Endodermal cell (in vitro differentiated cells): Measurements from ENCODE around the gene TRIM2. TPM values are rescaled to one million over a fixed set of nuclear protein-coding genes. Genes with fewer than 3 reads are reported as not detected.

ENCODE experiments used
- DNase-seq: peaks from one replicate; pipeline ENCODE4 v3.0.0-alpha.2; 2017
- H3K27ac ChIP-seq: 2 replicates; pipeline ENCODE4 v1.5.1; 2013; ENCODE audit warnings: mild to moderate bottlenecking, low read depth, low read length, moderate library complexity
- H3K27me3 ChIP-seq: 2 replicates; pipeline ENCODE4 v1.6.1; 2013; ENCODE audit warnings: mild to moderate bottlenecking, low read length, moderate library complexity; ENCODE audit not compliant: insufficient read depth, control insufficient read depth, poor library complexity, severe bottlenecking
- H3K36me3 ChIP-seq: 2 replicates; pipeline ENCODE4 v1.7.0; 2013; ENCODE audit warnings: mild to moderate bottlenecking, low read length, moderate library complexity; ENCODE audit not compliant: control insufficient read depth, insufficient read depth
- H3K4me1 ChIP-seq: one replicate; pipeline ENCODE4 v1.7.0; 2013; ENCODE audit warnings: low read length; ENCODE audit not compliant: control insufficient read depth, insufficient read depth
- H3K4me3 ChIP-seq: 2 replicates; pipeline ENCODE4 v1.5.1; 2013; ENCODE audit warnings: mild to moderate bottlenecking, low read length, moderate library complexity
- H3K9ac ChIP-seq: 2 replicates; pipeline ENCODE4 v1.6.1; 2013; ENCODE audit warnings: mild to moderate bottlenecking, low read length, moderate library complexity; ENCODE audit not compliant: poor library complexity, severe bottlenecking; ENCODE audit errors: extremely low read depth
- H3K9me3 ChIP-seq: 2 replicates; pipeline ENCODE4 v1.6.1; 2013; ENCODE audit warnings: mild to moderate bottlenecking, low read length, moderate library complexity; ENCODE audit not compliant: control insufficient read depth
- H3K27ac Mint-ChIP-seq: 2 replicates; pipeline ENCODE4 v1.8.0; 2020; ENCODE audit warnings: mixed read lengths
- H3K27me3 Mint-ChIP-seq: 2 replicates; pipeline ENCODE4 v1.8.0; 2021; ENCODE audit warnings: mild to moderate bottlenecking, mixed read lengths; ENCODE audit not compliant: insufficient read depth
- H3K36me3 Mint-ChIP-seq: 2 replicates; pipeline ENCODE4 v1.8.0; 2020; ENCODE audit warnings: low read depth, mixed read lengths
- H3K4me1 Mint-ChIP-seq: 2 replicates; pipeline ENCODE4 v1.8.0; 2020; ENCODE audit warnings: mixed read lengths
- H3K4me3 Mint-ChIP-seq: 2 replicates; pipeline ENCODE4 v1.8.0; 2020; ENCODE audit warnings: mild to moderate bottlenecking, moderate library complexity, mixed read lengths
- H3K9me3 Mint-ChIP-seq: 2 replicates; pipeline ENCODE4 v1.8.0; 2020; ENCODE audit warnings: mild to moderate bottlenecking, mixed read lengths
- WGBS, 2 experiments: methylation state at CpG; one replicate each; pipeline versions ENCODE4 v1.1.5 to v1.1.7; 2013; ENCODE audit warnings: missing lambda C conversion rate in 2 of 2, mixed read lengths in 1 of 2; ENCODE audit not compliant: insufficient coverage in 1 of 2, insufficient read length in 1 of 2; 5-methylcytosine and 5-hydroxymethylcytosine counted together
- total RNA-seq, 2 donors: library from RNA; stranded (reverse); fragmentation: NEBNext Ultra II Directional in 1 of 2; extraction: Animal tissue kit (Norgen Biotek cat#: 25700) in 1 of 2; gene quantifications; 2 replicates in 1 of 2; 3 replicates in 1 of 2; pipeline ENCODE4 v1.2.1, GENCODE V29; 2021
- TF ChIP-seq, protein P1 (sequence below): fragments of 200-600 bp; sonication (generic); conservative IDR thresholded peaks from 2 replicates; pipeline ENCODE4 v1.5.0; 2021; ENCODE audit warnings: antibody characterized with exemption, mild to moderate bottlenecking

The TRIM2 gene
- total RNA-seq, 2 donors from 2014 or later: 31.8 to 56.1 TPM

DNA sequence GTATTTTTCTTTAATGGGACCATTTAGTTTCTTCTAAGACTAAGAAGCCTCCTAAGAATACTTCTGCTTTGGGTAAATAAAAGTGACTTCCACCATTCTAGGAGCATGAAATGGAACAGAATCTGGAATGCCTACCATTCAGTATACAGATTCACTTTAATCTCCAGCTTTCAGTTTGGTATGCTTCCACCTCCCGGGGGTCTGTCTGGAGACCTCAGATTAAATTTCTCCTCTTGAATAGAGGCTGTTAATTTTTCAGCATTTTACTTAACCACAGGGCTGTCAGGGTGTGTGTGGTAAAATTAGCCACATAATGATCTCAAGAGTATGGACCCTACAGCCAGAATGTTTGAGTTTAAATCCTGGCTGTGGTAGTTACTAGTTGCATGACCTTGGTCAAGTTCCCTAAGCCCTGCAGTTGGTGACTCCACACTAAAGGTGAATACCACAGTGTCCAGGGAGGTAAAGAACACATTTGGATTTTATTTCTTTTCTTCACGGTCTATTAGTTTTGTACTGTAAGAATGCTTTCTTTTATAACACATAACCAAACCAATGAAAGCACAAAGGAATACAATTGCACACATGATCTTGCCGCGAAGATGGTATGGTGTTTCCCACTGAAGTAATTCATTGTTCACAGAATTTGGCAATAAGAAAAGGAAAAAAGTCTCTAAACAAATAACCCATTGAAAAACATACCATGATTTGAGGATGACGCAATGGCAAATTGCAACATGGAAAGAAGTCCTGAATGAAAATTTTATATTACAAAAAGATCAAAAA lies 37.3 kb upstream of the TRIM2 start:
- Mint-ChIP-seq H3K27ac (no peak overlapping the region), H3K36me3 (no peaks in the 10 kb centered on the region), H3K4me1 (no peaks in the 10 kb centered on the region), H3K27me3 (peaks cover 6% of the 10 kb centered on the region), H3K9me3 (peaks cover 8% of the 10 kb centered on the region), H3K4me3 (no peak overlapping the region)
- Histone ChIP-seq H3K27ac (no peak overlapping the region), H3K4me3 (no peak overlapping the region), H3K4me1 (no peaks in the 10 kb centered on the region), H3K36me3 (no peaks in the 10 kb centered on the region), H3K27me3 (no peaks in the 10 kb centered on the region), H3K9ac (no peak overlapping the region), H3K9me3 (peaks cover 9% of the 10 kb centered on the region)
- no peak for DNase-seq
- WGBS, 2 experiments: 79% methylated on average over 5 of the region's 5 CpGs; no CpG with 5 or more reads in 1 of the 2 experiments
- TF ChIP-seq, protein P1, sequence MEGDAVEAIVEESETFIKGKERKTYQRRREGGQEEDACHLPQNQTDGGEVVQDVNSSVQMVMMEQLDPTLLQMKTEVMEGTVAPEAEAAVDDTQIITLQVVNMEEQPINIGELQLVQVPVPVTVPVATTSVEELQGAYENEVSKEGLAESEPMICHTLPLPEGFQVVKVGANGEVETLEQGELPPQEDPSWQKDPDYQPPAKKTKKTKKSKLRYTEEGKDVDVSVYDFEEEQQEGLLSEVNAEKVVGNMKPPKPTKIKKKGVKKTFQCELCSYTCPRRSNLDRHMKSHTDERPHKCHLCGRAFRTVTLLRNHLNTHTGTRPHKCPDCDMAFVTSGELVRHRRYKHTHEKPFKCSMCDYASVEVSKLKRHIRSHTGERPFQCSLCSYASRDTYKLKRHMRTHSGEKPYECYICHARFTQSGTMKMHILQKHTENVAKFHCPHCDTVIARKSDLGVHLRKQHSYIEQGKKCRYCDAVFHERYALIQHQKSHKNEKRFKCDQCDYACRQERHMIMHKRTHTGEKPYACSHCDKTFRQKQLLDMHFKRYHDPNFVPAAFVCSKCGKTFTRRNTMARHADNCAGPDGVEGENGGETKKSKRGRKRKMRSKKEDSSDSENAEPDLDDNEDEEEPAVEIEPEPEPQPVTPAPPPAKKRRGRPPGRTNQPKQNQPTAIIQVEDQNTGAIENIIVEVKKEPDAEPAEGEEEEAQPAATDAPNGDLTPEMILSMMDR: no peak

DNA sequence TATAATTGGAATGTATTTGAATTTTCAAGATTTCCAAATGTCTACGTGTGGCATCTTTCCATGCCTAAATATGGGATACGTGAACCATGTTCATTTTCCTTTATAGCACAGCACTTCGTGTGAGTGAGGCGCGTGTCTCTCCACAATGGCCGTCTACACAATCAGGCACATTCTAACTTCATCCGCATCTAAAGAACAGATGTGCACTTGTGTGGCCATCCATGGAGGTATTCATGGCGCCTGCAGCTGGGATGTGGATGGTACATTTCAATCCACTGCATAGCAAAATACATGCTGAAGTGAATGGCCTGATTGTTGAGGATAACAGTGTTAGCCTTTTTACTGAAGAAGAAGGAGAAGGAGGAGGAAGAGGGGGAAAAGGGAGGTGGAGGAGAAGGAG lies 34.5 kb upstream of the TRIM2 start:
- Histone ChIP-seq H3K4me1 (no peaks in the 10 kb centered on the region), H3K9me3 (peaks cover 5% of the 10 kb centered on the region), H3K27me3 (no peaks in the 10 kb centered on the region), H3K36me3 (no peaks in the 10 kb centered on the region), H3K4me3 (no peak overlapping the region), H3K9ac (no peak overlapping the region), H3K27ac (peak overlapping the region; percentile 25)
- 68 to 72% methylated on average over 7 to 8 of the region's 8 CpGs for WGBS, 2 experiments
- no peaks in the 10 kb centered on the region for H3K36me3 Mint-ChIP-seq
- H3K4me1 Mint-ChIP-seq: no peaks in the 10 kb centered on the region
- peaks cover 2% of the 10 kb centered on the region for H3K27me3 Mint-ChIP-seq
- H3K9me3 Mint-ChIP-seq: peaks cover 5% of the 10 kb centered on the region
- TF ChIP-seq, protein P1: no peak
- H3K27ac Mint-ChIP-seq: no peak overlapping the region
- no peak overlapping the region for H3K4me3 Mint-ChIP-seq
- no peak for DNase-seq

DNA sequence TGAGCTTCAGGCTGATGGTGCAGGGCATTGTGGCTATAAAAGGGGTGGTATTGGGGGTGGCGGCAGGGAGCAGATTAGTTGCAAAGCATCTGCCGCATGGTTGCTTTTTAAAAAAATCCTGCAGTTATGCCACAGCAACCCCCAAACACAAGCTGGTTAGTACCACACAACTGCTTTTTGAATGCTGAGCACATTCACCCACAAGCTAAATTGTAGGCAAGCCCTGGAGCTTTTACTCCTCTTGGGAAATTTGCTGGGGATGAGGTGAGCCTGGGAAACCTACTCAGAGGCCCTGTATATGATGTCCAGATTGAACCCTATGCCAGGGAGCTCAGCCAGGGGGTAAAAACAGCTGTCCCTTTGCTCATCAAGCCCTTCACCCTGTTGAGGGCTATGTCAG lies 33.8 kb upstream of the TRIM2 start:
- Mint-ChIP-seq H3K36me3 (no peaks in the 10 kb centered on the region), H3K4me3 (no peak overlapping the region), H3K9me3 (no peaks in the 10 kb centered on the region), H3K27ac (no peak overlapping the region), H3K4me1 (no peaks in the 10 kb centered on the region), H3K27me3 (peaks cover 2% of the 10 kb centered on the region)
- Histone ChIP-seq H3K4me1 (no peaks in the 10 kb centered on the region), H3K27ac (no peak overlapping the region), H3K4me3 (no peak overlapping the region), H3K36me3 (no peaks in the 10 kb centered on the region), H3K27me3 (no peaks in the 10 kb centered on the region), H3K9ac (no peak overlapping the region), H3K9me3 (no peaks in the 10 kb centered on the region)
- TF ChIP-seq, protein P1: no peak
- DNase-seq: no peak
- 90 to 100% methylated on average over 1 to 2 of the region's 2 CpGs for WGBS, 2 experiments
